GM18508 (cell line): Measurements from ENCODE around the gene PDCL3.

Experiments used
- ATAC-seq: cut with Tn5 transposase; IDR thresholded peaks from one replicate; pipeline ENCODE4 v1.9.1; 2021; ENCODE audit warnings: moderate number of reproducible peaks; ENCODE audit not compliant: insufficient read depth, unreplicated experiment

PDCL3 gene

DNA sequence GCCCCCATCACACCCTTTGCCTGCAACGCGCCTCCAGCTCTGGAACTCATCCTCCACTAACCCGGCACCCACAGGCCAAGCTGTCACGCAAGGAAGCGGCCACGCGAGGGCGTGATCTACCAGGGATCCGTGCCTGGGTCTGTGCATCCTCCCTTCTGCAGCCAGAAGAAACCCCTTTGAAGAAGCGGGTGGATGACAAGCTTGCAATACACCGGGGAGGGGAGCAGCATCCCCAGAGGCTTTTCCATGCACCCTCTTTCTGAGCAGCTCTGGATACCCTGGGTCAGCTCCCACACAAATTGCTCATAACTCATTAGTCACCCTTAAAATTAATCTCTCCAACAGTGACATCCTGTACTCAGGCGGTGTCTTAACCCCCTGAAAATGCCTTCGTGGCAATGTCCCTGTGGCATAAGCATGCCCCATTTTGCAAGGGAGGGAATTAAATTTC, 47.6 kb downstream of the PDCL3 start:
- ATAC-seq: no peak

DNA sequence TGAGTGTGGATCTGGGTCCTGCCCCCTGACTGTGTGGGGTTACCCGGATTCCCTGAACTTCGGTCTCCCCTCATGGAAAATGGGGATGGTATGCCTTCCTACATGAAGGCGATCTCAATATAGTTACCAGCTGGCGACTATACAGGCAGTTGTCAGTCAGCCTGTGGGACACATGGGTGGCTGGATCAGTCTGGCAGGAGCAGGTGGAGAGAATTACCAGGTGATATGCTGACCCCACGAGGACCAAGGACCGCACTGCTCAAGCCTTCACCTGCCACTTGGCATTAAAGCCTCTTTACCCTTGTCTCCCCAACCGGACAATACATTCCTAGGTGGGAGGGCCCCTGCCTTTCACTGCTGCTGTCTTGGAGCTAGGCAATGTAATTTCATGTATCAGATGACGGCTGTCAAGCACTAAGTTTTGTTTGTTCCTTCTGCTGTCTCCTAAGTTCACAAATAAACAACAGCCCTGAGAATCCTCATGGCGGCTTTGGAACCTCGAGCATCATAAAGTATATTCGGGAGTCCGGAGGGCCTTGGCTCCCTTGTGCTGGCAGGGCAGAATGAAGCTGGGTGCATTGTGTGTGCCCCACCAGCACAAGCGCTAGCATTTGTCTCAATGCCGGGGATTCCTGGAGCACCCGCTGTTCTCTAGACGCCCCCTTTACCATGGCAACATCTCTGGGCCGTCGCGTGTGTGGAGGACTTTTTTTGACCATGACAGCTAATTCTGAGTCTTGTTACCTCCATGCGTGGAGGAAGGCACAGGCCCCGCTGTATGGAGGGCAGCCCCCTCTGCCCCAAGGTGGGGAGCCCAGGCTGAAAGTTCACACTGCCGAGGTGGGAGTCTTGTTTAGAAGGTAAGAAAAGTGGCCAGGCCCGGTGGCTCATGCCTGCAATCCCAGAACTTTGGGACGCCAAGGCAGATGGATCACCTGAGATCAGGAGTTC, 48.6 kb downstream of the PDCL3 start:
- no peak for ATAC-seq

DNA sequence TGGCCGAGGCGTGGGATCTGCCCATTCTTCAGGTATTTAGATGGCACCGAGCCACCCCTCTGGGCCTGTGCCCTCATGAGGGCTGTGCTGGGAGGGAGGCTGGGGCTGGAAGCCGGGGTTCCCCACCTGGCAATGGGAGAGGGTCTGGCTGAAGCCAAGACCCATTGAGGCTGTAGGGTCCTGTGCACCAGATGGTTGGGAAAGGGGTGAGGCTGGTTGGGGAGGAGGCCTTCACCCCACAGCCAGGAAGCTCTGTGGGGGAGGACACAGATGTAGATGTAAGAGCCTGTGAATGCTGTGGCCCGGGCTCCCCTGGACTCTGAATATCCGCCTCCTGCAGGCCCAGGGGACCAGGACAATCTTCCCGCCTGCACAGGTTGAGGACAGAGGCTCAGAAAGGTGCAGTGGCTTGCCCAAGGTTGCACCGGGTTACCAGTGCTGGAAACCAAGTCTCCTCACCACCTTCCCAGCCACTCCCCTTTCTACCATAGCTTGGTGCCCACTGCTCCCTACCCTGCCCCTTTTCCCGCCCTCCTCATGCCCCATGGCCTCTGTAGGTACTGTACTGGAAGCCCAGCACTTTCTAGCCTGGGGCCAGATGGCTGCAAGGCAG, 49.7 kb downstream of the PDCL3 start:
- ATAC-seq: no peak

DNA sequence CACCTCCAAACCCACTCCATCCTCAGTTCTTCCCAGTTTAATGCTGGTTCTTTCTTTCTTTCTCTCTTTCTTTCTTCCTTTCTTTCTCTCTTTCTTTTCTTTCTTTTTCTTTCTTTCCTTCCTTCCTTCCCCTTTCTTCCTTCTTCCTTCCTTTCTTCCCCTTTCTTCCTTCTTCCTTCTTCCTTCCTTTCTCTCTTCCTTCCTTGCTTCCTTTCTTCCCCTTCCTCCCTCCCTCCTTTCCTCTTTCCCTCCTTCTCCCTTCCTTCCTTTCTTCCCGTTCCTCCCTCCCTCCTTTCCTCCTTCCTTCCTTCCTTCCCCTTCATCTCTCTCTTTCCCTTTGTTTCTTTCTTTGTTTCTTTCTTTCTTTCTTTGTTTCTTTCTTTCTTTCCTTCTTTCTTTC, 50.9 kb downstream of the PDCL3 start:
- no peak for ATAC-seq

DNA sequence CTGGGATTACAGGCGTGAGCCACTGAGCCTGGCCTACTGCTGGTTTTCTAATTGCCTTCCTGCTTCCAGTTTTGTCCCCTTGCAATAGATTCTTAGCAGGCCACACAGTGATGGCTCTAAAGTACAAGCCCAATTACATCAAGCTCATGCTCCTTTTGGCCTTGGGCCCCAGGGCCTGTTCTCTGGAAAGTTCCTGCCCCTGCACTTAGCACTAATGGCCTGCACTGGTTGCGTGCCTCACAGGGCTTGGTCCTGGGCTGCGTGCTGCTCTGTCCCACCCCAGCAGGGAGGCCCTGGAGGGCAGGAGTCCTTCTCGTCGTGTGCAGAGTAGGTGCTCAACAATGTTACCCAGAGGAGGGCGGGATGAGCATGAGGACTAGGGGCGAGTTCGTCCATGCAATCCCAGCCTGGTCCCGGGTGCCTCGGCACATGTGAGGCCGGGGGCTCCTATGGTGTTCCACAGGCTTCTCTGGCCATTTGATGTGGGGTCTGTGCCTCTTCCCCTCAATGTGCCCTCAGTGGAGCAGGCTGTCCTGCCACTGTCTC, 51.7 kb downstream of the PDCL3 start:
- ATAC-seq: no peak

DNA sequence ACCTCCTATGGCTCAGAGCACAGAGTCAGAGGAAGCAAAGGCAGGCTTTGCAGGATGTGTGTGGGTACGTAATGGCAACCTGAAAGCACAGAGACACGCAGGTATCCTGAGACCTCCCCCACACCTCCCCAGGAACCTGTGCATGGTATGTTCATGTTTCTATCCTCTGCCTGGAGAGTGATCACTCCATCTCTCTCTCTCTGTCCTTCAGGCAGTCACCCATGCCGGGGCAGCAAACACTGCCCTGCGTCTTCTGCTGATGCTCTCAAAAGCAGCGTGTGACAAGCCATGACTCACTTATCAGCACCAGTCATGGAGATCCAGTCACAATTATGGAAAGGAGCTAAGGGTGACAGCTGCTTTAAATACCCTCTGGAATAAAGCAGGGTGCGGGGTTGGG, 52.7 kb downstream of the PDCL3 start:
- no peak for ATAC-seq

DNA sequence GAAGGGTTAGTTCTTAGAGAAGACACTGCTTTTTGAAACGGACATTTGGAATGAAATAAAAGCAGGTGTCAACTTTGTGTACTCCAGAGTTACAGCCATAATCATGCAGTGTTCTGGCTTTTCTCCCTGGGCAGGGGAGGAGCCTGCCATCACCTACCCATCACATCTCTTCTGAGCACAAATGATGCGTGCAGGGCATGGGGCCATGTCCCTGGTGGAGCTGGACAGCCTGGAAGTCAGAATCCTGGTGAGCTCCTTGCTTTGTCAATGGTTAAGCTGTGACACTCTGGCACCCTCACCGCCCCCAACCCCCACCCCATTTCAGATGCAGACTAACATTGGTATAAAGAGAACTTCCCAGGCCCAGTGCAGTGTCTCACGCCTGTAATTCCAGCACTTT, 53.1 kb downstream of the PDCL3 start:
- ATAC-seq: no peak

DNA sequence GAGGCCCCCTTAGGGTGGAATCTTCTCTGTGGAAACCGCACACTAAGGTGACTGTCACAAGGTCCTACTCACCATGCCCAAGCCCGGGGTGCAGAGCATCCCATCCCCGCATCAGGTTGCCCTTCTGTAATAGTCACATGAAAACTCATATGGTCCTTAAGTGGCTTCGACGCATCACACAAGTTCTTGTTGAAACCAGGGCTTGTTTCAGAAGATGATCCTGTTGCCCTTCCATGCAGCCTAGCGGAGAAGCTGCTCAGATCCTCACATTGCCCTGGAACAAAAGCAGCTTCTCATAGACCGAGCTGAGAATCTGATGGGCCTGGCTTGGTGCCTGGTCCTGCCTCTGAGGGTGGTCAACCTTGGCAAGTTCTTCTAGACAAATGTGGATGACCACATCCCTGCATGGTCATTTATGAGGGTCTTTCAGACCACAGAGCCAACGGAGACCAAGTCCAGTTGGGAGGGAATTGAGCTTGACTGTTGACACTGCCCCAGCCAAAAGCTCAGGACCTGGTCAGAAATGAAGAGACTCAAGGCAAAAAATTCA, 54.1 kb downstream of the PDCL3 start:
- no peak for ATAC-seq

DNA sequence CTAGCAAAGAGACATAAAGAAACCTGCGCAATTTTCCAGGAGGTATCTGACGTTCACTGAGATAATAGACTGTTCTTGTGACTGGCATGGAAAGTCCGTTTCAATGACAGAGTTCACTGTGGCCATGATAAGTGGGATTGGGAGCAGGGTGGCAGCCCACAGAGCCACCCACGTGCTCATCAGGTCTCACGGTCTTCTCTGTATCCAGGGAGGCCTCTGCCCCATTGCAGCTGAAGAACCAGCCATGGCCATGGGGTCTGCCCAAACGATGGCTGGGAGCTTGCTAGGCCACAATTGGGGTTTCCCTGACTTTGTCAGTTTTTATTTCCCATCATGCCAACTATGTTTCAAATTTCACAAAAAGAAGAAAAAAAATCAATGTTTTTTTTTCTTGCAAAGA, 57.2 kb downstream of the PDCL3 start:
- ATAC-seq: no peak

DNA sequence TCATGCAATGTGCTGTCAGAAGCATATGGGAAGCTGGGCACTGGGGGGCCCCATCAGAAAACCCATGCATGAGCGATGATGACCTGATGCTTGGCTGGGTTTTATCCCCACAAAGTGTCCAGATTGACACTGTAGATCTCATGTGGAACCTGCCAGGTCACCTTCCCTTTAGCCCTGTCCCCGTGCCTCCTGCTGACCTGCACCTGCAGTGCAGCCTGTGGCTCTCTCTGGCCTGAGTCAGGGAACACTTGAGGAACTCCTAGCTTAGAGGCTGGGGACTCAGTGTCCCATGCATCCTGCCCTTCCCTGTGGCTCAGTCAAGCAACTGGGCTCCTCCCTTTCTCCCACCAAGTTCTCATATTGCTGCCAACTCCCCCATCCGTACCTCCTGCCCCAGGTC, 57.7 kb downstream of the PDCL3 start:
- no peak for ATAC-seq

DNA sequence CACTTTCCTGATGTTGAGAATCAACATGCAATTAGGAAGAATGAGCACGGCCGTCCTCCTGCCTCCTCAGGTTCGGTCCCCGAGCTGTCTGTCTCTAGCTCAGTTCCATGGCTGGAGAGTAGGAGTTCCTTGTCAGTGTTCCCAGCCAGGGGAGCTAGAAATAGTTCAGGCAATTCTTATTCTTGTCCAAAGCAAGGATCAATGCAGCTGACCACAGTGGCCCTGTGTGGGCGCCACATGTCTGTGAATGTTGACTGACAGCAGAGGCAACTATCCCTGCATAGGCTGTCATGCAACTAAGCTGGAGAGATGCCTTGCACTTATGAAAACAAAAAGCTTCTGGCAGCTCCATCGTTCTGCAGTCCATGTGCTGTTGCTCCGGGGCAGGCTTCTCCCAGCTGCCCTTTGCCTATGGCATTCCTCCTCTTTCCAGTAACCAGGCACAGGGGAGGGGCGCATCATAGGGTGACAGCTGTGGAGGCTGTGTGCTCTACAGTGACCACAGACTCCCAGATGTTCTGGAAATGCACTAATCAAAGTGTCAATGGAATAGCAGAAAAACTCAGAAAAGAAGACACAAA, 58.7 kb downstream of the PDCL3 start:
- ATAC-seq: no peak

DNA sequence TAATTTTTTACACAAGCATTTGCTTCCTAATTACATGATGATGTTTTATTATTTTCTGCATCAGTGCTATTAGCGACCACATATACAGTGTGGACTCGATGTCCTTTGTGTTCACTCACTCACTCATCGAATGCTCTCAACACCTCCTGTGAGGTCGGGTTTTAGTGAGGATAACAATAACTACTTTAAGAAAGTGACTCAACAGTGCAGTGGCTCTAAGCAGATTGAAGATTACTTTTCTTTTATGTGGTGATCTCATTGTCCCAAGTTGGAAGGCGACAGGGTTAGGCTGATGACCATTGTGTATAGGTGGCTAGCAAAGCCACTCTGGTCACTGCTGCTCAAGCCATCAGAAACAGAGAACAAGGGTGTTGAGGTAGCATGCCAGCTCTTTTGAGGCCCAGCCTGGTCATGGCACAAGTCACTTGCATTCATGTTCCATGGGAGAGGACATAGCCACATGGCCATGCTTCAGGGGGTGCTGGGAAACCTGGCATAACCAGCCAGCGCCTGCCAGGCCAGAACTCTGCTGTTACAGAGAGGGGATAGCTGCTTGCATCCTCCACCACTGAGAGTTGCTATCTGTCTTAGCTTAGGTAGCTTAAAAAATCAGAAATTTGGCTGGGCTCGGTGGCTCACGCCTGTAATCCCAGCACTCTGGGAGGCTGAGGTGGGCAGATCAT, 60.4 kb downstream of the PDCL3 start:
- ATAC-seq: no peak

DNA sequence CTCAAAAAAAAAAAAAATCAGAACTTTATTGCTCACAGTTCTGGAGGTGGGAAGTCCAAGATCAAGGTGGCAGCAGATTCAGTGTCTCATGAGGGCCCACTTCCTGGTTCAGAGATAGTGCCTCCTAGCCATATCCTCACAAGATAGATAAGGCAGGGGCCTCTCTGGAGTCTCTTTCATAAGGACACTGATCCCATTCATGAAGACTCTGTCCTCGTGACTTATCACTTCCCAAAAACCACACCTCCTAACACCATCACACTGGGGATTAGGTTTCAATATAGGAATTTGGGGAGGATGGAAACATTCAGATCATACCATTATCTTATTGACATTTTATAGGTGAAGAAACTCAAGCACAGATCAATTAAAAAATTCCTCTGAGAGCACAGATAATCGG, 61.1 kb downstream of the PDCL3 start:
- no peak for ATAC-seq

DNA sequence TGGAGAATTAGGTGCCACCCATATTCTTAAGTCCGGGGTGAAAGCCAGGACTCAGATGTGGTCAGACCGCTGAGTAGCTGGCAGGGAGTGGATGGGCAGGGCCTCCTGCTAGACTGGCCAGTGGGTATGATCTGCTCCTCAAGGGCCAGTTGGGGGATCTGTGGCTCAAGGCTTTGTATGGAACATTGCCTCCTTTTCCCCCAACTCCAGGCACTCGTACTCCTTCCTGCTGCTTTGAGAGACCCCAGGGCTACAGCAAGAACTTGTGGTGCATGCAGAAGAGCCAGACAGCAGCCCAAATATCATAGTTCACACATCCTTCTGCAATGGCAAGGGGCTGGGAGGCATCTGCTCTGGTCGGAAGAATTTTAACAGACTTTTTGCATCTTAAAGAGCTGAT, 61.7 kb downstream of the PDCL3 start:
- ATAC-seq: no peak

DNA sequence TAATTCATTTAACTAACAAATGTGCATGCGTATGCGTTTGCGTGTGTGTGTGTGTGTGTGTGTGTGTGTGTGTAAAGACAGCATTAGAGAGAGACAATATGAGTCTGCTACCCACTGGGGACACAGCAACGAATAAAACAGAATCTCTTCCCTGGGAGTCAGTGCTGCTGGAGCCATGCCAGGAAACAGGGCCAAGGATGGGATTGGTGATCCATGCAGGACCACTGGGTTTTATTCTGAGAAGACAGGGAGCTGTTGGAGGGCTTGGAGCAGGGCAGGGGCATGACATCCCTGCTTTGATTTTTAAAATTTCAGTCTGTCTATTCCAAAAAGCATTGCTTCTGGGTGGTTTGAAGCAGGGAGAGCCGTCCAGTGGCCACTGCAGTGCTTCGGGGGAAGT, 62.9 kb downstream of the PDCL3 start:
- ATAC-seq: no peak
